IMR-90 (cell line): ENCODE data around the gene CDH16.

ENCODE experiments used
- CEBPB ChIP-seq: IDR thresholded peaks from 2 replicates; pipeline ENCODE4 v1.6.1; 2012; ENCODE audit warnings: low read depth, low read length, improper control_type of control experiment
- CTCF ChIP-seq: conservative IDR thresholded peaks from 2 replicates; pipeline ENCODE4 v1.5.1; 2012; ENCODE audit warnings: mild to moderate bottlenecking, low read depth, low read length, improper control_type of control experiment
- FOS ChIP-seq: fragments of 150-350 bp; IDR thresholded peaks from 2 replicates; pipeline ENCODE4 v1.6.1; 2016; ENCODE audit warnings: low read depth, low read length
- MAFK ChIP-seq: IDR thresholded peaks from 2 replicates; pipeline ENCODE4 v1.6.1; 2012; ENCODE audit warnings: low read depth, low read length, improper control_type of control experiment
- POLR2A ChIP-seq: IDR thresholded peaks from 2 replicates; pipeline ENCODE4 v1.6.1; 2012; ENCODE audit warnings: mild to moderate bottlenecking, low read depth, low read length

- TF ChIP-seq CTCF (no peak), POLR2A (no peak), CEBPB (no peak), FOS (no peak), MAFK (no peak)
Measured at GRCh38 chr16:66914541-66914940, 4.1 kb downstream of the CDH16 start.
